ENCODE measurements around the gene DDX41. TPM values are rescaled to one million over a fixed set of nuclear protein-coding genes. Genes with fewer than 3 reads are reported as not detected.
A peak's percentile ranks its signal among the peaks of the same experiment; 100 is the strongest.

Gene DDX41
- total and polyA plus RNA-seq, 11 donors, result 24.4 to 65.4 (median 37.7) TPM

GRCh38 chr5:177475563-177476427, 41.0 kb downstream of the DDX41 start:
- DNase-seq, result peak in 1 of 5 donors; percentile 24
- TF ChIP-seq CTCF (IDR thresholded peaks at IDR 0.05) (no peak), POLR2A (IDR thresholded peaks at IDR 0.05) (no peak)
- peaks cover 0 to 31% (median 5%) of the 10 kb centered on the region in 9 donors for H3K27me3 ChIP-seq
- H3K27ac ChIP-seq, result peak overlapping the region in 1 of 12 donors; percentile 89
- H3K36me3 ChIP-seq, result no peaks in the 10 kb centered on the region
- no peak for ATAC-seq
- H3K9me3 ChIP-seq, result no peaks in the 10 kb centered on the region
- WGBS, 4 donors, result 64 to 78% (median 71%) methylated on average over 11 of the region's 11 CpGs
- H3K4me3 ChIP-seq, result no peak overlapping the region
- H3K4me1 ChIP-seq, result peaks cover 0 to 68% (median 44%) of the 10 kb centered on the region in 12 donors
- intact Hi-C loops (cut with DNase I), result loop anchor here in 1 of 10 donors (2.0 kb wide), 1 partner anchor 21 kb away; the partner anchor contains the start of gene PDLIM7

- no peak for ATAC-seq
- 53 to 68% (median 57%) methylated on average over 4 of the region's 4 CpGs for WGBS, 4 donors
These were observed 41.8 kb downstream of the DDX41 start for GRCh38 chr5:177474846-177475562.

GRCh38 chr5:177474002-177474476, 42.7 kb downstream of the DDX41 start:
- 42 to 59% (median 48%) methylated on average over 7 of the region's 7 CpGs for WGBS, 4 donors
- Histone ChIP-seq H3K4me1 (peaks cover 0 to 68% (median 50%) of the 10 kb centered on the region in 12 donors), H3K4me3 (peak overlapping the region in 6 of 12 donors; percentile 66 to 97 (median 90)), H3K27ac (peak overlapping the region in 8 of 12 donors; percentile 18 to 89 (median 54)), H3K36me3 (no peaks in the 10 kb centered on the region), H3K9me3 (no peaks in the 10 kb centered on the region), H3K27me3 (peaks cover 0 to 31% (median 5%) of the 10 kb centered on the region in 9 donors)
- intact Hi-C loops (cut with DNase I), result loop anchor here in 1 of 10 donors (2.0 kb wide), 1 partner anchor 23 kb away; the partner anchor contains the start of gene PDLIM7
- ATAC-seq (no peak), DNase-seq (no peak)
- no peak for TF ChIP-seq CTCF (IDR thresholded peaks at IDR 0.05)
- no peak for TF ChIP-seq POLR2A (IDR thresholded peaks at IDR 0.05)

More at GRCh38 chr5:177474846-177475562, 41.8 kb downstream of the DDX41 start:
- peak in 1 of 5 donors; percentile 23 for DNase-seq
- no peak for TF ChIP-seq CTCF (IDR thresholded peaks at IDR 0.05)
- Histone ChIP-seq H3K4me3 (no peak overlapping the region), H3K27me3 (peaks cover 0 to 31% (median 5%) of the 10 kb centered on the region in 9 donors), H3K36me3 (no peaks in the 10 kb centered on the region), H3K9me3 (no peaks in the 10 kb centered on the region), H3K27ac (peak overlapping the region in 3 of 12 donors; percentile 20 to 89 (median 84)), H3K4me1 (peaks cover 0 to 68% (median 50%) of the 10 kb centered on the region in 12 donors)
- intact Hi-C loops (cut with DNase I), result loop anchor here in 1 of 10 donors (2.0 kb wide), 1 partner anchor 22 kb away; the partner anchor contains the start of gene PDLIM7

All from heart left ventricle (tissue), 16 donors.